HG02870 (cell line): ENCODE results near the gene MLIP.
"Not testable (repeated sequence)": the region's sequence is repeated elsewhere in the genome, so short reads cannot be mapped to it uniquely, and the experiment has no call there.

Experiments
- ATAC-seq: cut with Tn5 transposase; IDR thresholded peaks from one replicate; pipeline ENCODE4 v1.9.1; 2021; ENCODE audit warnings: mild to moderate bottlenecking, moderate library complexity; ENCODE audit not compliant: unreplicated experiment

MLIP gene, protein sequence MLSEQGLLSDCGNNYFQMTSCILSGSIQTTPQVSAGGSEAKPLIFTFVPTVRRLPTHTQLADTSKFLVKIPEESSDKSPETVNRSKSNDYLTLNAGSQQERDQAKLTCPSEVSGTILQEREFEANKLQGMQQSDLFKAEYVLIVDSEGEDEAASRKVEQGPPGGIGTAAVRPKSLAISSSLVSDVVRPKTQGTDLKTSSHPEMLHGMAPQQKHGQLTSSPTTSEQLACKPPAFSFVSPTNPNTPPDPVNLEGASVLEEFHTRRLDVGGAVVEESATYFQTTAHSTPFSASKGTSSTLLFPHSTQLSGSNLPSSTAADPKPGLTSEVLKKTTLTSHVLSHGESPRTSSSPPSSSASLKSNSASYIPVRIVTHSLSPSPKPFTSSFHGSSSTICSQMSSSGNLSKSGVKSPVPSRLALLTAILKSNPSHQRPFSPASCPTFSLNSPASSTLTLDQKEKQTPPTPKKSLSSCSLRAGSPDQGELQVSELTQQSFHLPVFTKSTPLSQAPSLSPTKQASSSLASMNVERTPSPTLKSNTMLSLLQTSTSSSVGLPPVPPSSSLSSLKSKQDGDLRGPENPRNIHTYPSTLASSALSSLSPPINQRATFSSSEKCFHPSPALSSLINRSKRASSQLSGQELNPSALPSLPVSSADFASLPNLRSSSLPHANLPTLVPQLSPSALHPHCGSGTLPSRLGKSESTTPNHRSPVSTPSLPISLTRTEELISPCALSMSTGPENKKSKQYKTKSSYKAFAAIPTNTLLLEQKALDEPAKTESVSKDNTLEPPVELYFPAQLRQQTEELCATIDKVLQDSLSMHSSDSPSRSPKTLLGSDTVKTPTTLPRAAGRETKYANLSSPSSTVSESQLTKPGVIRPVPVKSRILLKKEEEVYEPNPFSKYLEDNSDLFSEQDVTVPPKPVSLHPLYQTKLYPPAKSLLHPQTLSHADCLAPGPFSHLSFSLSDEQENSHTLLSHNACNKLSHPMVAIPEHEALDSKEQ

DNA sequence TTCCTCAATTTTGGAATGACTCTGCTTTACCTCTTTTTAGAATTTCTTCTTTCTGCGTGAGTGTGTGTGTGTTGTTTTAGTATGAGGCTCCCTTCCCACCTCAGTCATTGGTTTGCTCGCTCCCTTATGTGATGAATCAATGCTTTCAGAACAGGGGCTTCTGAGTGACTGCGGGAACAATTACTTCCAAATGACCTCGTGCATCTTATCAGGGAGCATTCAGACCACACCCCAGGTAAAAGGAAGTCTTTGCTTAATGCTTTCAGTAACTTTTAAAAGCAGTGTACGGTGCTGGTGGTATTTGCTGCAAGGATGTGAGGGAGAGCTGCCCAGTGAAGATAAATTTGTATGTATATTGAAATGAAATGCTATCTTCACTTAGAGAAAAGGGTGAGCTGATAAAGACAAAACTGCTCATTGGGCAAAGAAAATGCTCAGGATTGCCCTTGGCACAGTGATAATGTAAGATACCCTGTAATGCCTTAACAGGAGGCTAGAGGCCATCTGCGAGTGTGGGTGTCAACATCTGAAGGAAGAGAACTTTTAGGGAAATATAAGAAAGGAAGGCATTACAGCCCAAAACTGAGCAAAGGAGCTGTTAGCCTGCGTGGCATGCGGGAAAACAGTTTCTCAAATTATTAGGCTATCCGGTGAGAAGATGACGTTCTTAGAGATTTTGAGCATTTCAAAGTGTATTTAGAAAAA, at the start of gene MLIP:
TSS of gene MLIP (plus strand) at position 103 of the 705 bp plus-strand sequence. CDS start at position 140, 37 bp downstream.
- ATAC-seq, result no peak

DNA sequence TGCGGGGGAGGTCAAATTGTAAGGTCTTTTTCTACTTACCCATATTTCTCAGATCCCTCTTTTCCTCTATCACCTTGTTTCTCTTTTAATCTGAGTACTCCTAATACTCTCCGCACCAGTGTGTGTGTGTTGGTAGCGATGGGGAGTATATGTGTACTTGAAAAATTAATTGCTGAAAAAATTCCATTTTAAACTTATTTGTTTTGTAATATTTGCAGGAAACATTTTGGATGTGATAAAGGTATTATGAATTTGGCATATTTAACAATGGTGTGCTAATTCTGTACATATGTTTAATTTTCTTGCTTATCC, 48.1 kb upstream of the MLIP start:
- ATAC-seq, result no peak

DNA sequence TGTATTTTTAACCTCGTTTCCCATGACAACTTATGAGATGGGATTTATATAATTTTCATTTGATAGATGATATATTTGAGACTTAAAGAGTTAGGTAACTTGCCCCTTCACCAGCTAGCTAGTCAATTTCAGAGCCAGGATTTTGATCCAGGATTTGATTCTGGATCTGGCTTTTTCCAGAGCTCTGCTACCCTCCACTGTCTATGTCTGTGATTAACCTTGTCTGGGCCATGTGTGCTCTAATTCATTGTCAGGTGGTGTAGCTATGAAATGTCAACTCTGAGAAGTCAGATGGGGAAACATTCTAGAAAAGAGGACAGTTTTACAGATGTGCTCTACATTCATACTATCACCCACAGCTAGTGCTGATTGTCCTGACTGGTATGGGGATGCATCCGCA, 42.5 kb upstream of the MLIP start:
- no peak for ATAC-seq

DNA sequence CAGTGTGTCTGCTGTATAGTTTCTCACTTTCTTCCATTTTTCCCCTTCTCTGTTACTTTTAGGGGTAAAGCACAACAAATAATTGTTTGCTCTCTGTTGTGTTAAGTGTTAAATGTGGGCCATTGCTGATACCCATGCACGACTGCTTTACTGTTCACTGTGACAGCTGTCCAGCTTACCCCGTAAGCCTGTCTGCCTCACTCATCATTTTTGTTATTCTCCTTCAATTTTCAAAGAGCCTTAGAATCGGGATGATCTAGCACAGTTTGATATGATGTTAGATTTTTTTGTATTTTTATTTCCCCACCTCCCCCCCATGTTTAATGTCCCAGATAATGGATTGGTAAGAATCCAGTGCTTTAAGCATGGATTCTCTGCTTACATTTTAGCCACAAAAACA, 41.2 kb upstream of the MLIP start:
- ATAC-seq, result no peak

DNA sequence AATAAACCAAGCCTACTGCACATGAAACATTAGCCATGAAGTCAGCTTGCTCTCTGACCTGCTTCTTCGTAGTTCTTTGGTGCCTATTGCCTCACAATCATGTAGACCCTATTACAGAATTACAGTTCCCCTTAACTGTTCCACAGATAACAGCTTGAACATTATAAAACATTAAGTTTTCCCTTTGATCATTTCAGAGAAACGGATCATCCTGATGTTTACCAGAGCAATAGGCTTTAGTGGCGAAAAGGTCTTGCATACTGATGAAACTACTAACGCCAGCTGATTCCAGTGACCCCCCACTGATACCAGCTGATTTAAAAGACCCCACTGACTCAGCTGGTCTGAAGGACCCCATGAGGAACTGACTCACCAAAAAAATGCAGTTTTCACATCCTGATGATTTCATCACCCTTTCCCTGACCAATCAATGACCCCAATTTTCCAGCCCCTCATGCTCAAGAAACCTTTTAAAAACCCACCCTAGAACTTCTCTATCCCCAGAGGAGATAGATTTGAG, 39.4 kb upstream of the MLIP start:
- ATAC-seq, result no peak

DNA sequence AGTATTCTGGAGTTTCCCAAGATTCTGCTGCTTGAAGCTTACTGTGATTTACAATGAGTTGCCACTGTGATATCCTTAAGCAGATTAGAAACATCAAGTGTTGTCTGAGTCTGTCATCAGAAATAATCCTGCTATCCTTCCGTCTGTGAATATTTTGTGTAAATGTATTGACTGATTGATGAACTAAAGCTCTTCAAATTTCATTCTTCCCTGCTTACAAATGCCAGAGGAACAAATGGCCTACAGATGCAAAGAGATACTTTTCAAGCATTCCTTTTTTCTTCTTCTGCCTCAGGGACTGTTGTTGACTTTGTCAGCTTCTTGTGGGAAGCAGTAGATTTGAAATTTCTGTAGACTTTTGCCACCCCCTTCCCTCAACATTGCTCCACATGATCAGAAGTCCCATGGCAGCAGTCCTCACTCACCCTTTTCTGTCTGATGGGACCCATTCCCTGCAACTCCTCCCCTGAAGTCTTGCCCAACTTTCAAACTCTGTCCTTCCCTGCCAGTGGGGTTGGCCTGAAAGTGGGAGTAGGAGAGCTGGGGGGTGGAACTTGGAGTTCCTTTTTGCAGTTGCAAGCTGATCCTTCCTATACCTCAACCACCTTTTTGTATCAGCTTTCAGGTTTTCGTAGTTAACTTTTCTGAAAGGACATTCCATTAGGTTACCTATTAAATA, 38.5 kb upstream of the MLIP start:
- ATAC-seq, result no peak

DNA sequence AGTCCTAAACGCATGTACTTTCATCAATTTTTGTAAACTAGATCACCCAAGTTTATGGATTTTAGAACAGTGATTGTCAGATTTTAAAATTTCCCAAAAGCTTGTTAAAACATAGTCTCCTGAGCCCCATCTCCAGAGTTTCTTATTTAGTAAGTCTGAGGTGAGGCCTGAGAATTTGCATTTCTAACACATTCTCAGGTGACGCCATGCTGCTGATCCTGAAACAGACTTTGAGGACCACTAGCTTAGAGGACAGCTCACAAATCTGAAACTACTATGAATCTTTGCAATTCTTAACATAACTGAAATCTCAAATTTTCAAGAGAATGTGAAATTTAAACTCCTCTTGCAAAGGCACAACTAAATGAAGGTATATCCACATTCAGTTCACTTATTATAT, 37.8 kb upstream of the MLIP start:
- no peak for ATAC-seq

DNA sequence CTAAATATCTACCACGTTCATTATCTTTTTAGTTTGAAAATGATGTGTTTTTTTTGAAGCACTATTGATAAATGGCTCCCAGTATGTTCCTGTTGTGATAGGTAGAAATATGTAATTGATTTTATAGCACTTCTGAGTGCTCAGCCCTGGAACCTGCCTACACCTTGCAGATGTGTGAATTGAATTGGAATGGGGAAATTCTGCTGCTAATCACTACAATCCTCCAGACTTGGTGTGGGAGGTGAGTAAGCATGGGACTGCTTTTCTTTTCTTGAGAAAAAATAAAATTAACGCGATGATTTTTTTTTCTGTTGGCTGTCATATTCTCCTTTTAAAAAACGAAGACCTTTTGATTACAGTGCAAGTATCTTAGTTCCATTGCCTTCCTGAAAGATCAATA, 37.1 kb upstream of the MLIP start:
- no peak for ATAC-seq

DNA sequence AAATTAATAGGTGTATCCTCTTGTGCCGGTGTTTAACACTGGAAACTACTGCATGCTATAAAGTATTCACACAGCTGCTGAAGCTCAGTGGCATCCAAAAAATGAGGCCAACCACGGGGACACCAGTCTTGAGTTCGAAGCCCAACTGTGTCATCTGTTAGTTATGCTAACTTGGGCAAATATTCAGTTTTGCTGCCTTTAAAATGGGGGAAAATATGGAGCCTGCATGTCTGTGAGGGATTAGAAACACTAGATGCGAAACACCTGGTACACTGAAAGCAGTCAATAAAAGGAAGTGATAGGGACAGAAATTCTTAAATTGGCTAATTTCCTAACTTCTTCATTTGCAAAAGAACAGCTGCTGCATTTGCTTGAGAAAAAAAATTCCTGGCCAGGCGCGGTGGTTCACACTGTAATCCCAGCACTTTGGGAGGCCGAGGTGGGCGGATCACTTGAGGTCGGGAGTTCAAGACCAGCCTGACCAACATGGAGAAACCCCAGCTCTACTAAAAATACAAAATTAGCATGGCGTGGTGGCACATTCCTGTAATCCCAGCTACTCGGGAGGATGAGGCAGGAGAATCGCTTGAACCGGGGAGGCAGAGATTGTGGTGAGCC, 36.6 kb upstream of the MLIP start:
- ATAC-seq, result no peak

DNA sequence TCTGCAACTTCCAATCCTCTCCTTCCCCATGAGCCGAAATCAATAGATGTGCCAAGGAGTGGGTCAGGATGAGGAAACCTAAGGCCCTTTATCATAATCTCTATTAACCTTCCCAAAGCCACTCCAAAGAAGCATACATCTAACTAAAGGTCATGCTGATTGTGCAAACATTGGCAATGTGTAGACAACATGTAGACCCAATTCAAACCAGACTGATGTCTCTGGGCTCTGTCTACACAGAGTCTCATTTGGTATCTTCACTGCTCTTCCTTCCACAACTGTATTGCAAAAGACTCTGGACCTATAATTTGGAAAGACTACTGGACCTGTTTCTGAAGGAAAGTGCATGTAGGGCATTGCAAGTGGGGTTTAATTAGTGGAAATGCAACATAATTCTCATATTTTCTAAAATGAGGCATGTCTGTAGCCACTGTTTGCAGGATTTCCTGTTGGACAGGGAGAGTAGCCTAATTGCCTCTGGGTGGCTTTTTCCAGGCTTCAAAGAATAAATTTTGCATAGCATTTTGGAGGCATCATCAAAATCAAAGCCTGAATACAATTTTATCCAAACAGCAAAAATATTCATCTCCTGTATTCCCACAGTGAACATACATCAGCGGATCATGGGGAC, 35.0 kb upstream of the MLIP start:
- no peak for ATAC-seq

DNA sequence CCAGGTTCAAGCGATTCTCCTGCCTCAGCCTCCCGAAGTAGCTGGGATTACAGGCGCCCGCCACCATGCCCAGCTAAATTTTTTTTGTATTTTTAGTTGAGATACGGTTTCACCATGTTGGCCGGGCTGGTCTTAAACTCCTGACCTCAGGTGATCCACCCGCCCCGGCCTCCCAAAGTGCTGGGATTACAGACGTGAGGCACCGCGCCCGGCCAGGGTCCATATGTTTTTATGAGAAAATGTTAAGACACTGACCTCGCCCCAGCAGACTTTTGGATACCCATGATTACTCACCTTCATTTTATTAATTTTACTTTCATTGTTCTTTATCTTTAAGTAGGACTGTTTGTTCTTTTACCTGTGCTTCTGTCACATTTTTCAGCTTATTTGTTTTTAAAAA, 29.7 kb upstream of the MLIP start:
- ATAC-seq, result not testable (repeated sequence)

DNA sequence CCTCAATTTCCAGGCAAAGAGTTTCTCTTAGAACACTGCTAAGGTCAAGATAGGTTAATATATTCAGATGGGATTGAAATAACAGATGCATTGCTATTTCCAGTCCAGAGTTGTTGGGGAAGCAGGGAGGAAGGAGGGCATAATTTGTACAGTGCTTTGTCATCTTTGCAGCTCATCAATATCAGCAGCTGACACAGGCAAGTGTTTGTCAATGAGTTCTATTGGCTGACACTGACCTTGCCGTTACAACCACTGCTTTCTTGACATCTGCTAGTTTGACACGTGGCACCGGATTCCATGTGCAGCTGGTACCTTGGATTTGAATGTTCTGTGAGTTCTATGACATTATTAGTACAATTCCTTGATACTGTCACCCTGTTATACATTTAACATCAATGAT, 28.0 kb upstream of the MLIP start:
- ATAC-seq, result no peak

DNA sequence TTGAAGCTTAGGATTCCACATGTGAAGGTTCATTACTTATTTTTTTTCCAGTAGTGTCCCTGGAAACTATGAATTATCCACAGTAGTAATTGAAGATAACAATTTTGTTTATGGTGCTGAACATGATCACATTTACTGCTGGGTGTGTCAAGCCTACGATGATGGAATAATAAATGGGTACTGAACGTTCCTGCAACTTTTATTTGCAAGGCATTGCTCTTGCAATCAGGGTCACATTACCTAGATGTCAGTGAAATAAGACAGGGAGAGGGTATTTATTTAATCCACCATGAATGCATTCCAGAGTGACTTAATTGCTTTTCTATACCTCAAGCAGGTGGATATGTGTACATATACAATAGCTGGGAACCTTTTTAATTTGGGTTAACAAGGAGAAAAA, 27.0 kb upstream of the MLIP start:
- no peak for ATAC-seq

DNA sequence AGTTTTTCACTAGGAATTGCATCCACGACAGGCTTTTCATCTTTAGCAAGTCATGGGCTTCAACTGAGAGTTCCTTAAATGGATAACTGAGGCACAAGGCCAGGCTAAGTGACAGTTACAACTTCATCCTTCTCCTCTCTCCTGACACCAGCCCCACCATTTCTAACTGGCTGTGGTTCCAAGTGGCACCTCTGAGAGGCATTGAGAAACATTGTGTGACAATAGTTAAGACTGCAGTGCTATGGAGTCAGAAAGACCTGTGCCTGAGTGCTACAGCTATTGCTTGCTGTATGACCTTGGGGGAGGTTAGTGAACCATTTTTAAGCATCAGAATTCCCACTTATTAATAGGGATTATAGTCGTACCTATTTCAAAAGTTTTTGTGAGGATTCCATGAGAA, 26.2 kb upstream of the MLIP start:
- ATAC-seq, result no peak

DNA sequence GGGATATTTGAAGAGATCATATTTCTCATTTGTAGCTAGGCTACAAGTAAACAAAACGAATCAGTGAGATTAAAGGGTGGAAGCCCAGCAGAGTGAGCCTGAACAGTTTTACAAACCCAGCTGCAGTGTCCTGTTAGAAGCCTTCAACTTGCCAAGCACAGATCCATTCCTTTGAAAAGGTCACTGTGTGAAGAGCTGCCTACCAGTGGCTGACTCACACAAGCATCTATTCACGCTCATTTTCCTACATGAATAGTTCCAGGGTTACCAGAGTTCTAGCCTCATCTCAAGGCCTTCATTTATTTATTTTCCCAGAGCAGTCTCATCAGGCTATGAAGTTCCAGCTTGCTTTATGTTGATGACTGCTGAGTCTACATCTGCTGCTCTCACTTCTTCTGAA, 25.7 kb upstream of the MLIP start:
- ATAC-seq, result no peak

DNA sequence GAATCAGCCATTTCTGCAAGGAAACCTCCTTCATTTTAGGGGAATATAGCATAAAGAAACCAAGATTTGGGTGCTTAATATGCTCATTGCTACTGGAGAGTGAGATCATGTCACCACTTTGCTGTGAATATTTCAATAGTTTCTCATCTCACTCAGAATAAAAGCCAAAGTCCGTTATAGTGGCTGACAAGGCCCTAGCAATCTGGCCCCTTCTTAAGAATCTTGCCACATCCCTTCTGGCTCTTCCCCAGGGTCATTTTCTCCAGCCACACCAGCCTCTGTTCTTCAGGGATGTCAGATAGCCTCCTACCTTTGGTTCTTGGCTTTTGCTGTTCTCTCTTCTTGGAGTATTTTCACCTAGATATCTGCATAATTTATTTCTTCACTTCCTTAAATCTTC, 24.8 kb upstream of the MLIP start:
- no peak for ATAC-seq

DNA sequence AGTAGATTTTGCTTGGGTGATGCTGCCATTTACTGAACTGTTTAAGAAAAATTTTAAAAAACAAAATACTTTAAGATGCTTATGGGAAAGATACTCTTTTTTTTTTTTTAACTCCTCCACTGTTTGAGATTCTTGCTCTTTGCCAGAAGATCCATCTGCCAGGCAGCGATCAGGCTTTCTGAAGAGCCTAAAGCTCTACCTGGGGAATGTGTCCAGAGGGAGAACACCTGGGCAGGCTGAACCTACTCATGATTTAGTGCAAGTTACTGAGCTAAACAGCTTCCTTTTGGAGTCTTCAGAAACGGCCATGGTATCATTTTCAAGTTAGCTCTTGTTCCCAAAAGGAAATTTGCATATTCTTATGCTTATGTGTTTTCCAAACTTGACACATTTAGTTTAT, 23.5 kb upstream of the MLIP start:
- no peak for ATAC-seq

DNA sequence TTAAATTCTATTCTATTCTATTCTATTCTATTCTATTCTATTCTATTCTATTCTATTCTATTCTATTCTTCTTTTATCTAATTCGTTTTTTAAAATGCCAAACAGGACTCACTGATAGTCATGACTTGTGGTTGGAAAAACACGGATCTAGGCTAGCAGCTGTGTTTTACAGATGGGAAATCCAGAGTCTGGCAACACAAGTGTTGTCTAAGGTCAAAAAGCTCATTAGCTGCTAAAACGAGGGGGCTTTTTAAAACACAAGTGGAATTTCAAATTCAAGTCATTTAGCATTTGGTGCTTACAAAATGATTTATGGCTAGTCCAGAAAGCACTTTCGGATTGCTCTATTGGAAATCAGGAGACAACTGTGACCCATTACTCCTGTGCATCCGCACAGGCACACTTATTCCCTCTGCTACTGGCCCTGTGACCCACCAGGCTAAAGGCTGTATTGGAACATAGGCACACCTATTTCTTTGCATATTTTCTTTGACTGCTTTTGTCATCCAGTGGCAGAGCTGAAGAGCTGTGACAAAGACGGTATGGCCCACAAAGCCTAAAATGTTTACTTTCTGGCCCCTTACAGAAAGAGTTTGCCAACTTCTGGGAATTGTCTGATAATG, 17.8 kb upstream of the MLIP start:
- no peak for ATAC-seq

DNA sequence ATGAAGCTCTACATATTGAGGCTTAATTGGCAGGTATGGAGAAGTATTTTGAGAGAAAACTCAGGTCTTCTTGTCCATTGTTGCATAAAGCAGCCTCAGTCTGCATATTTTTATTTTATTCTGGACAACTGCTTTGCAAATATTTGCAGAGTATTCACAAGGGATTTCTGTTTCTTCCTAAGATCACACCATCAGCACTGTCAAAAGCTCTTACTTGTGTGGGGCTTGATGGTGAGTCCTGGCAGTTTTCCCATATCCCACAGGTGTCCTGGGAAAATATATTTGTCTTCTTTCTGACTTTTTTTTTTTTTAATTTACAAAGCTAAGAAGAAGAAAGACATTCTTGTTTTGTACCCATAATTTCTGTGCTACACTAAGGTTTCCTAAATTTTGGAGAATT, 16.9 kb upstream of the MLIP start:
- ATAC-seq, result no peak
